HG02970 (cell line): ENCODE data around the gene CGN.
A peak's percentile ranks its signal among the peaks of the same experiment; 100 is the strongest.

ENCODE experiments used
- ATAC-seq: cut with Tn5 transposase; IDR thresholded peaks from one replicate; pipeline ENCODE4 v1.9.1; 2021; ENCODE audit warnings: mild to moderate bottlenecking, moderate library complexity, moderate number of reproducible peaks; ENCODE audit not compliant: unreplicated experiment, low FRiP score

Gene CGN

GRCh38 chr1:151495316-151495715 is 15.9 kb upstream of the CGN start:
- ATAC-seq = no peak

GRCh38 chr1:151499365-151499764 is 11.8 kb upstream of the CGN start:
- no peak for ATAC-seq

GRCh38 chr1:151499930-151500329 is 11.3 kb upstream of the CGN start:
- ATAC-seq = no peak

GRCh38 chr1:151501474-151501873 is 9.7 kb upstream of the CGN start:
- ATAC-seq = no peak

GRCh38 chr1:151502035-151502700 is 9.0 kb upstream of the CGN start:
- no peak for ATAC-seq

GRCh38 chr1:151502859-151503780 is 8.1 kb upstream of the CGN start:
- no peak for ATAC-seq

- no peak for ATAC-seq
These were observed 6.9 kb upstream of the CGN start for GRCh38 chr1:151504252-151504651.

GRCh38 chr1:151504759-151505158 is 6.4 kb upstream of the CGN start:
- no peak for ATAC-seq

GRCh38 chr1:151508833-151509232 is 2.4 kb upstream of the CGN start:
- no peak for ATAC-seq

- ATAC-seq = no peak
These were observed 1.7 kb upstream of the CGN start for GRCh38 chr1:151509350-151510019.

- no peak for ATAC-seq
These were observed 1.2 kb upstream of the CGN start for GRCh38 chr1:151510020-151510405.

GRCh38 chr1:151510614-151510956 is 602 bp upstream of the CGN start:
- ATAC-seq = no peak

GRCh38 chr1:151511636-151512215 is 539 bp downstream of the CGN start:
- peak; percentile 8 for ATAC-seq

- ATAC-seq = no peak
These were observed 1.1 kb downstream of the CGN start for GRCh38 chr1:151512326-151512725.

GRCh38 chr1:151512801-151513625 is 1.8 kb downstream of the CGN start:
- ATAC-seq = no peak

- no peak for ATAC-seq
These were observed 2.5 kb downstream of the CGN start for GRCh38 chr1:151513626-151514121.

GRCh38 chr1:151514366-151514765 is 3.2 kb downstream of the CGN start:
- no peak for ATAC-seq

- no peak for ATAC-seq
These were observed 4.1 kb downstream of the CGN start for GRCh38 chr1:151515265-151515664.

- ATAC-seq = no peak
These were observed 4.9 kb downstream of the CGN start for GRCh38 chr1:151516031-151516511.

- ATAC-seq = no peak
These were observed 7.2 kb downstream of the CGN start for GRCh38 chr1:151518431-151518830.
